Right lobe of liver (tissue), 6 donors: ENCODE data around the gene CDT1. TPM values are rescaled to one million over a fixed set of nuclear protein-coding genes. Genes with fewer than 3 reads are reported as not detected.

ENCODE experiments used
- ATAC-seq, 4 donors: fragments of 200-7000 bp; cut with Tn5 transposase; one replicate each; pipeline ENCODE4 v1.9.1; 2020; ENCODE audit warnings: mild to moderate bottlenecking in 4 of 4, moderate library complexity in 4 of 4
- DNase-seq, 3 donors: peaks; one replicate each; pipeline ENCODE4 v3.0.0-alpha.2; 2020
- H3K27ac ChIP-seq, 3 donors: fragments of 200-600 bp; one replicate each; pipeline ENCODE4 v1.8.0; 2022
- H3K27me3 ChIP-seq, 2 donors: fragments of 200-600 bp; one replicate each; pipeline ENCODE4 v1.8.0; 2022
- H3K36me3 ChIP-seq, 4 donors: fragments of 200-600 bp; sonication (generic) in 1 of 4; one replicate each; pipeline versions ENCODE4 v1.5.1 to v1.8.0; 2017 to 2022; ENCODE audit warnings: control low read depth in 1 of 4
- H3K4me1 ChIP-seq, 4 donors: fragments of 200-600 bp; sonication (generic) in 1 of 4; one replicate each; pipeline versions ENCODE4 v1.5.1 to v1.8.0; 2017 to 2022; ENCODE audit warnings: control low read depth in 1 of 4
- H3K4me3 ChIP-seq, 3 donors: fragments of 200-600 bp; one replicate each; pipeline ENCODE4 v1.8.0; 2022
- H3K9me3 ChIP-seq, 4 donors: fragments of 200-600 bp; sonication (generic) in 1 of 4; one replicate each; pipeline versions ENCODE4 v1.5.1 to v1.8.0; 2017 to 2022; ENCODE audit warnings: control low read depth in 1 of 4
- POLR2A ChIP-seq: fragments of 450-650 bp; IDR thresholded peaks from one replicate; pipeline ENCODE4 v1.6.1; 2017; ENCODE audit warnings: antibody characterized with exemption, mild to moderate bottlenecking
- WGBS: methylation state at CpG from one replicate; pipeline ENCODE4 v1.1.6; 2018; ENCODE audit warnings: low coverage, low lambda C conversion rate; ENCODE audit not compliant: insufficient coverage; ENCODE audit errors: missing lambda C conversion rate; 5-methylcytosine and 5-hydroxymethylcytosine counted together
- intact Hi-C, 2 donors: fragments of 100-400 bp; cut with DNase I; formaldehyde crosslinking; loops; one replicate each; pipeline versions ENCODE4 v1.11.2 to v1.14.1; 2022
- long read RNA-seq: library from polyadenylated mRNA; unstranded; transcript quantifications from one replicate; pipeline ENCODE4 v2.0.0, GENCODE V29; 2019
- total RNA-seq, 6 experiments: library from RNA; depleted of rRNA in 2 of 6; stranded (reverse); fragments of >200 nt in 2 of 6; fragmentation: NEBNext Ultra II Directional in 3 of 6; extraction: Animal tissue kit (Norgen Biotek cat#: 25700) in 3 of 6; gene quantifications; one replicate each; pipeline versions ENCODE4 v1.1.0 to v1.2.4, GENCODE V29; 2016 to 2023
- TF ChIP-seq, protein P1 (sequence below), 4 donors: fragments of 200-600 bp in 3 of 4; fragments of 450-650 bp in 1 of 4; IDR thresholded peaks; one replicate each; pipeline versions ENCODE4 v1.5.1 to v1.8.0; 2016 to 2022; ENCODE audit warnings: antibody characterized with exemption in 4 of 4, mild to moderate bottlenecking in 2 of 4
- donor health status: DM: no; HTN: yes; CAD: no.
- donor health status: DM: no; HTN: no; CAD: no.
- donor health status: DM: no; HTN: no; CAD: no.
- donor health status: DM: no; HTN: yes; CAD: no.
- donor health status: DM: no; HTN: yes; CAD: no.

The CDT1 gene
- total RNA-seq: 1 to 10 TPM in 2 of 6 experiments, under 1 TPM in 4; 0.22 to 9.6 (median 0.42) TPM
- long read RNA-seq: 0 reads

DNA sequence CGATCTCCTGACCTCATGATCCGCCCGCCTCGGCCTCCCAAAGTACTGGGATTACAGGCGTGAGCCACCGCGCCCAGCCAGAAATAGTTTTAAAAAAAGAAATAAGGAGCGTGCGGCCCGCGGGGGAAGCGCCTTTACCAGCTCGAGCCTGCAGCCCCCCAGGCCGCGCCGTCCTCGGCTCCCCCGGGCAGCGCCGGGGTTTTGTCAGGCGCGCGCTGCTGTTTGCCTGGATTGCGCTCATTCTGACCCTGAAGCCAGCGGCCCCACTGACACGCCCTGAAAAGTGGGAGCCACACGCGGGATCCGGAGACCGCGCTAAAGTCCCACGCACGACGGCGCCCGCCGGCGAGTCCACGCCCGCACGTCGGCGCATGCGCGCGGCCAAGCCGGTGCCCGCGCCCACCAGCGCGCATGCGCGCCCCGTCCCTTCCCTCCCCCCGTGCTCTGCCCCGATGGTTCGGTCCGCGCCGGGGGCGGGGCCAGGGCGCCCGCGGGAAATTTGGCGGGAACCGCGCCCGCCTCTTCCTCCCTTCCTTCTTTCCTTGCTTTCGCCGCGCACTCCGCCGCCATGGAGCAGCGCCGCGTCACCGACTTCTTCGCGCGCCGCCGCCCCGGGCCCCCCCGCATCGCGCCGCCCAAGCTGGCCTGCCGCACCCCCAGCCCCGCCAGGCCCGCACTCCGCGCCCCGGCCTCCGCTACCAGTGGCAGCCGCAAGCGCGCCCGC lies at the start of gene CDT1:
TSS of gene CDT1 (plus strand) at position 526 of the 724 bp plus-strand sequence. CDS start at position 569, 43 bp downstream.
- TF ChIP-seq, protein P1, sequence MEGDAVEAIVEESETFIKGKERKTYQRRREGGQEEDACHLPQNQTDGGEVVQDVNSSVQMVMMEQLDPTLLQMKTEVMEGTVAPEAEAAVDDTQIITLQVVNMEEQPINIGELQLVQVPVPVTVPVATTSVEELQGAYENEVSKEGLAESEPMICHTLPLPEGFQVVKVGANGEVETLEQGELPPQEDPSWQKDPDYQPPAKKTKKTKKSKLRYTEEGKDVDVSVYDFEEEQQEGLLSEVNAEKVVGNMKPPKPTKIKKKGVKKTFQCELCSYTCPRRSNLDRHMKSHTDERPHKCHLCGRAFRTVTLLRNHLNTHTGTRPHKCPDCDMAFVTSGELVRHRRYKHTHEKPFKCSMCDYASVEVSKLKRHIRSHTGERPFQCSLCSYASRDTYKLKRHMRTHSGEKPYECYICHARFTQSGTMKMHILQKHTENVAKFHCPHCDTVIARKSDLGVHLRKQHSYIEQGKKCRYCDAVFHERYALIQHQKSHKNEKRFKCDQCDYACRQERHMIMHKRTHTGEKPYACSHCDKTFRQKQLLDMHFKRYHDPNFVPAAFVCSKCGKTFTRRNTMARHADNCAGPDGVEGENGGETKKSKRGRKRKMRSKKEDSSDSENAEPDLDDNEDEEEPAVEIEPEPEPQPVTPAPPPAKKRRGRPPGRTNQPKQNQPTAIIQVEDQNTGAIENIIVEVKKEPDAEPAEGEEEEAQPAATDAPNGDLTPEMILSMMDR (IDR thresholded peaks at IDR 0.05): no peak
- peak; percentile 67 for TF ChIP-seq POLR2A
- Histone ChIP-seq H3K4me3 (peak within 1 kb of the TSS; percentile 55 to 67 (median 65)), H3K9me3 (no peaks in the 10 kb centered on the region), H3K27me3 (no peaks in the 10 kb centered on the region), H3K4me1 (peaks cover 0 to 12% (median 0%) of the 10 kb centered on the region in 4 donors), H3K27ac (peak within 1 kb of the TSS; percentile 21 to 44 (median 39)), H3K36me3 (no peaks in the 10 kb centered on the region)
- ATAC-seq (peak; percentile 68 to 82 (median 75)), DNase-seq (peak; percentile 85 to 88 (median 85))
- WGBS: under 1% methylated on average over 40 of the region's 98 CpGs
- intact Hi-C loops: no loop called here

DNA sequence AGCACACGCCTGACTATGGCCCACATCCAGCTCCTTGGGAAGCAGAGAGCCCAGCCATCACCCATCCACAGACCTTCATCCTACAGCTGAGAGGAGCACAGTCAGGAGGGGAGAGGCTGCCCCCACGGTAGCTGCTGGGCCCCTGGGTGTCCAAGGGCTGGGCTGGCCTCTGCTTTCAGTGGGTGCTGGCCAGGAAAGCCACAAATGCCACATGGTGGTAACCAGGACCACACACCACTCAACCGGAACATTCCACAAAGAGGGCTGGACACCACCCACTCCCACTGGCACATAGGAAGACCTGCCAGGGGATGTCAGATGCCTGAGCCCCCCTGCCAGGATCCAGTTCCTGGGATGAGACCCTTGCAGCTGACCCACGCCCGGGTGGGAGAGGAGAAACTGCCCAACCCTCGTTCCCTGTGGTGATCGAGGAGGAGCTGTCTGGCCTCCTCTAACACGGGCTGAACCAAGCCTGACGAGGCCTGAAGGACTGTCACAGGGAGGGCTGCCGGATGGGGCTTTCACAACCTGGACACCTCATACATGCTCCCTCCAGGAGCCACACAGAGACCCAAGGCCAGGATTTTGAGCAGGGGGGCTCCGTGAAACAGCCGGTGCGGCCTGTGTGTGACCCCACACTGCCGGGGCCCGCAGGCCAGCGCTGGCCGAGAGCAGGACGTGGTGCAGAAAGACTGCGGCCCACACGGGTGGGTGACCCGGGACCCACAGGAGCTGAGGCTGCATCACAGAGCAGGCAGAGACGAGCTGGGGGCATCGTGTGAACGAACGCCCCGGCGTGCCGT lies 49.3 kb upstream of the CDT1 start:
- WGBS: no CpG with 5 or more reads among the region's 28 CpGs
- H3K9me3 ChIP-seq: no peaks in the 10 kb centered on the region
- no peaks in the 10 kb centered on the region for H3K36me3 ChIP-seq
- TF ChIP-seq, protein P1 (IDR thresholded peaks at IDR 0.05): no peak
- TF ChIP-seq POLR2A: no peak
- no peaks in the 10 kb centered on the region for H3K27me3 ChIP-seq
- intact Hi-C loops: no loop called here
- no peak overlapping the region for H3K4me3 ChIP-seq
- peaks cover 0 to 11% (median 4%) of the 10 kb centered on the region in 4 donors for H3K4me1 ChIP-seq
- ATAC-seq: no peak
- no peak overlapping the region for H3K27ac ChIP-seq
- no peak for DNase-seq

DNA sequence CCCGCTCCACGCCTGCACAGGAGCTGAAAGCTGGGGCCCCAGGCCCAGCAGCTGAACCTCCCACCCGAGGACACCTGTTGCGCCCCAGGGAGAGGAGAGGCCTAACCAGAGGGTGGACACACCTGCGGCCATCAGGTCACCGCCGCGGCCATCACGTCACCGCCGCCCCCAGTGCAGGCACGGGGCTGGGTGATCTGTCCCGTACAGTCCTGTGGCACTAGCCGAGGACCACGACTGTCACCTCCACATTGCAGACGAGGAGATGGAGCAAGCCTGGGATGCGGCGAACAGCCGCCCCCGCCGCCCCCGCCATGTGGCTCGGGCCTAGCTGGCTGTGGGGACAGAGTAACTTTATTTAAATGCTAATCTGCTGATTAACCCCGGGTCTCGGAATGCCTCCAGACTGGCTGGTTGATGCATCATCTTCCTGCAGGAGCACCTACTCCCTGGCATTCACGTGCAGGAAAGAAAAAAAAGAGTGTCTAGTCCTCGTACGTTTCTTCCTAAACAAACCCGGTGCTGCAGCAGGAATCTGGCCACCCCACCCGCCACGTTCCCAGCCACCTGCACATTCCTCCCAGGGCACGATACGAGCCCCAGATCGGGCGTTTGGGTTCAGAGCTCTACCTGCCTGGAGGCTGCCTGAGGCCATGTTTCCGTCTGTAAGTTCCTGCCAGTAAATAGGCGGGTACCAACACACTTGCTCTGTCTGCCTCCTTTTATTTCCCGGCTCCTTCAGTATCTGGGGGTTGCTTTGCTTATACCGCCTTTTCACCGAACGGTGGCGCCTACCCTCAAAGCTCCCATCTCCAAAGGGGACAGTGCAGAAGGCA lies 48.5 kb upstream of the CDT1 start:
- Histone ChIP-seq H3K27ac (no peak overlapping the region), H3K4me3 (no peak overlapping the region), H3K27me3 (no peaks in the 10 kb centered on the region), H3K36me3 (no peaks in the 10 kb centered on the region), H3K9me3 (no peaks in the 10 kb centered on the region), H3K4me1 (peaks cover 0 to 19% (median 8%) of the 10 kb centered on the region in 4 donors)
- 74% methylated on average over 19 of the region's 42 CpGs for WGBS
- intact Hi-C loops: no loop called here
- no peak for ATAC-seq
- DNase-seq: no peak
- TF ChIP-seq, protein P1 (IDR thresholded peaks at IDR 0.05): no peak
- TF ChIP-seq POLR2A: no peak

DNA sequence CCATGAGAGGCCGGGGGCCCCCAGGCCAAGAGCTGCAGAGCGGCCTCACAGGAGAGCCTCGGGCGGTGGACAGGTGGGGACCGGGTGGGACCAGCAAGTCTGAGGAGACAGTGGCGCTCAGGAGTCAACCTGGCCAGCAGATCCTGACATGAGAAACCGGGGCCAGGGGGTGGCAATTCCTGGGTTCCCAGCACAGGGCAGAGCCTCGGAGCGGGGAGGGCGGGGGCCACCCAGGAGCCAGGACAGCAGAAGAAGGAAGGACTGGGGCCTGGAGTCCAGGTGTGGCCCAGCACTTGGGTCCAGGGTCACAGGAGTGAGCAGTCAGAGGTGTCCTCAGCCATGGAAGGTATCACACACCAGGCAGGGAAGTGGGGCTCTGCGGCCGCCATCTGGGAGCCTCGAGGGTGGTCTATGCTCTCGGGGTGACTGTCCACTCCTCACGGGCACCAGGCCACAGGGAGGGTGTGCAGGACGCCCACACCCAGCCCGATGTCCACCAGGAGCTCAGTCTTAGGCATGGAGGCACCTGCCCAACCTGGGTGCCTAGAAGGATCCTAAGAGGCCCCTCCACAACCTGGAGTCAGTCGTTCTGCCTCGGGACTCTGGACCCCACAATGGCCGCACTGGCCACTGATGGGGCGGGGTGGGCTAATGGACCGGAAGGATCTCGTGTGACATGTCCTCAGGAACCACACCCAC lies 47.7 kb upstream of the CDT1 start:
- intact Hi-C loops: no loop called here
- Histone ChIP-seq H3K4me1 (peaks cover 0 to 25% (median 11%) of the 10 kb centered on the region in 4 donors), H3K4me3 (no peak overlapping the region), H3K9me3 (no peaks in the 10 kb centered on the region), H3K27ac (no peak overlapping the region), H3K36me3 (no peaks in the 10 kb centered on the region), H3K27me3 (no peaks in the 10 kb centered on the region)
- no peak for ATAC-seq
- DNase-seq: no peak
- TF ChIP-seq, protein P1 (IDR thresholded peaks at IDR 0.05): no peak
- TF ChIP-seq POLR2A: no peak
- WGBS: 80% methylated on average over 3 of the region's 23 CpGs
